Measurements from ENCODE around the gene GADD45G. TPM values are rescaled to one million over a fixed set of nuclear protein-coding genes. Genes with fewer than 3 reads are reported as not detected.
A peak's percentile ranks its signal among the peaks of the same experiment; 100 is the strongest.

The GADD45G gene
- total and polyA plus RNA-seq, 2 experiments from 2014 or later = 12.7 to 24.1 TPM

GRCh38 chr9:89619424-89620138 lies 14.8 kb downstream of the GADD45G start:
- H3K4me3 Mint-ChIP-seq = no peak overlapping the region
- no peaks in the 10 kb centered on the region for H3K36me3 Mint-ChIP-seq (ENCODE audit: low read depth)
- H4K20me1 ChIP-seq (replicated peaks; ENCODE audit: insufficient read depth) = no peaks in the 10 kb centered on the region
- H2AFZ ChIP-seq = 0 out of 2 replicates have a peak overlapping the region, but pooled peaks have one; percentile 52
- no peak overlapping the region for H3K4me2 ChIP-seq
- H3K9me3 Mint-ChIP-seq = no peaks in the 10 kb centered on the region
- H3K36me3 ChIP-seq (ENCODE audit: insufficient read depth) = no peaks in the 10 kb centered on the region
- no peaks in the 10 kb centered on the region for H3F3A ChIP-seq (replicated peaks; ENCODE audit: low read depth)
- peaks cover 7% of the 10 kb centered on the region for H3K4me1 ChIP-seq (ENCODE audit: insufficient read depth)
- peaks cover 28% of the 10 kb centered on the region for H3K4me1 Mint-ChIP-seq
- H3K27ac Mint-ChIP-seq = no peak overlapping the region
- DNase-seq (ENCODE audit: low spot score) = no peak
- no peak overlapping the region for H3K27ac ChIP-seq (ENCODE audit: low read depth)
- peaks cover 6% of the 10 kb centered on the region for H3K27me3 Mint-ChIP-seq (ENCODE audit: insufficient read depth, low read depth, poor library complexity)
- no peaks in the 10 kb centered on the region for H3K79me2 ChIP-seq (replicated peaks; ENCODE audit: insufficient read depth)
- TF ChIP-seq STAT1 (IDR thresholded peaks at IDR 0.05; ENCODE audit: unreplicated experiment) = no peak
- no peak for TF ChIP-seq ZNF331 (CRISPR knock-in tag; IDR thresholded peaks at IDR 0.05; ENCODE audit: low read depth)
- no peak for TF ChIP-seq NANOG (IDR thresholded peaks at IDR 0.05; ENCODE audit: borderline replicate concordance)
- TF ChIP-seq ZNF462 (CRISPR knock-in tag; IDR thresholded peaks at IDR 0.05) = no peak
- TF ChIP-seq POLR2AphosphoS5 (IDR thresholded peaks at IDR 0.05; ENCODE audit: low read depth) = no peak
- TF ChIP-seq JUNB (IDR thresholded peaks at IDR 0.05; ENCODE audit: unreplicated experiment) = no peak
- no peak for TF ChIP-seq ETS1 (IDR thresholded peaks at IDR 0.05)
- no peak for TF ChIP-seq CTCF (conservative IDR thresholded peaks at IDR 0.05; ENCODE audit: low read depth in 2 of 2)
- TF ChIP-seq REST (IDR thresholded peaks at IDR 0.05; ENCODE audit: unreplicated experiment) = no peak
- TF ChIP-seq ZNF114 (CRISPR knock-in tag; IDR thresholded peaks at IDR 0.05) = no peak
- no peak for TF ChIP-seq EZH2phosphoT487 (IDR thresholded peaks at IDR 0.05; ENCODE audit: unreplicated experiment)
- no peak for TF ChIP-seq EZH2 (IDR thresholded peaks at IDR 0.05; ENCODE audit: low read depth, unreplicated experiment)
- no peak for TF ChIP-seq CREB1 (CRISPR knock-in tag; IDR thresholded peaks at IDR 0.05; ENCODE audit: low read depth)
- peaks cover 4% of the 10 kb centered on the region; the same call in 1 of the 2 replicates for H3K9me2 ChIP-seq (ENCODE audit: insufficient read depth)
- ATAC-seq = peak; percentile 18
- H3K27me3 ChIP-seq (ENCODE audit: insufficient read depth) = no peaks in the 10 kb centered on the region
- no peak overlapping the region for H3K4me3 ChIP-seq
